ENCODE data around the gene MED7.

MED7 gene

GRCh38 chr5:157088342-157088990 lies 54.2 kb downstream of the MED7 start:
- H3K27me3 ChIP-seq (ENCODE audit: insufficient read depth, low read length, poor library complexity) = no peaks in the 10 kb centered on the region
- no peaks in the 10 kb centered on the region for H4K20me1 ChIP-seq (ENCODE audit: insufficient read depth, low read length)
- H3K79me2 ChIP-seq (ENCODE audit: insufficient read depth, low read length) = no peaks in the 10 kb centered on the region
- no peak overlapping the region for H3K9ac ChIP-seq (ENCODE audit: low read depth, low read length)
- no peak overlapping the region for H3K4me2 ChIP-seq (ENCODE audit: insufficient read depth, low read length)
- no peak for TF ChIP-seq EZH2 (IDR thresholded peaks at IDR 0.05; ENCODE audit: borderline replicate concordance, low read depth, low read length, severe bottlenecking)
- H3K9me3 ChIP-seq (ENCODE audit: insufficient read depth, low read length, severe bottlenecking) = no peaks in the 10 kb centered on the region
- no peaks in the 10 kb centered on the region for H3K36me3 ChIP-seq (ENCODE audit: insufficient read depth, low read length)
- H3K4me3 ChIP-seq (ENCODE audit: low read depth in 1 of 2, low read length in 2 of 2) = no peak overlapping the region
- no peak for DNase-seq
- no peak overlapping the region for H3K27ac ChIP-seq (ENCODE audit: low read length)
- H2AFZ ChIP-seq (ENCODE audit: low read depth, low read length) = no peak overlapping the region; the same call in 1 of the 2 replicates
- no peaks in the 10 kb centered on the region for H3K4me1 ChIP-seq (ENCODE audit: insufficient read depth, low read length)
- no peak for ATAC-seq (ENCODE audit: insufficient read depth, low read depth)
